Stimulated activated CD8-positive, alpha-beta memory T cell treated with anti-CD3 and anti-CD28 coated beads, Interleukin-2, amount 100 ng/mL, for 48 hours (primary cell): Measurements from ENCODE around the gene GALNT14.

Source experiments
- DNase-seq, 2 donors: peaks; one replicate each; pipeline ENCODE4 v3.0.0-alpha.2; 2020; ENCODE audit warnings: low read depth in 2 of 2

GALNT14 gene

GRCh38 chr2:31011587-31011986 lies 126.7 kb downstream of the GALNT14 start:
- no peak for DNase-seq

GRCh38 chr2:31008561-31009114 lies 129.6 kb downstream of the GALNT14 start:
- DNase-seq = no peak

GRCh38 chr2:31004257-31004656 lies 134.0 kb downstream of the GALNT14 start:
- no peak for DNase-seq

- DNase-seq = no peak
These were observed 134.5 kb downstream of the GALNT14 start for GRCh38 chr2:31003749-31004148.

GRCh38 chr2:31002537-31003150 lies 135.6 kb downstream of the GALNT14 start:
- DNase-seq = no peak

GRCh38 chr2:31000970-31001369 lies 137.3 kb downstream of the GALNT14 start:
- DNase-seq = no peak

GRCh38 chr2:30998672-30999071 lies 139.6 kb downstream of the GALNT14 start:
- no peak for DNase-seq

- DNase-seq = no peak
These were observed 140.3 kb downstream of the GALNT14 start for GRCh38 chr2:30997979-30998378.

- DNase-seq = no peak
These were observed 143.8 kb downstream of the GALNT14 start for GRCh38 chr2:30994227-30995056.

GRCh38 chr2:30992781-30993180 lies 145.5 kb downstream of the GALNT14 start:
- no peak for DNase-seq

GRCh38 chr2:30990671-30991070 lies 147.6 kb downstream of the GALNT14 start:
- DNase-seq = no peak

GRCh38 chr2:30990176-30990575 lies 148.1 kb downstream of the GALNT14 start:
- no peak for DNase-seq

- DNase-seq = no peak
These were observed 148.5 kb downstream of the GALNT14 start for GRCh38 chr2:30989746-30990145.

GRCh38 chr2:30987566-30987965 lies 150.7 kb downstream of the GALNT14 start:
- no peak for DNase-seq

GRCh38 chr2:30986231-30986580 lies 152.0 kb downstream of the GALNT14 start:
- no peak for DNase-seq

- no peak for DNase-seq
These were observed 152.6 kb downstream of the GALNT14 start for GRCh38 chr2:30985493-30986230.

- DNase-seq = no peak
These were observed 154.1 kb downstream of the GALNT14 start for GRCh38 chr2:30984148-30984547.

GRCh38 chr2:30981510-30981909 lies 156.7 kb downstream of the GALNT14 start:
- DNase-seq = no peak

GRCh38 chr2:30981096-30981495 lies 157.1 kb downstream of the GALNT14 start:
- no peak for DNase-seq

- DNase-seq = no peak
These were observed 158.4 kb downstream of the GALNT14 start for GRCh38 chr2:30979822-30980245.

GRCh38 chr2:30978854-30979253 lies 159.4 kb downstream of the GALNT14 start:
- DNase-seq = no peak

- DNase-seq = no peak
These were observed 160.2 kb downstream of the GALNT14 start for GRCh38 chr2:30978044-30978443.
